Measurements from ENCODE around the gene RIMBP2.

Gene RIMBP2

DNA sequence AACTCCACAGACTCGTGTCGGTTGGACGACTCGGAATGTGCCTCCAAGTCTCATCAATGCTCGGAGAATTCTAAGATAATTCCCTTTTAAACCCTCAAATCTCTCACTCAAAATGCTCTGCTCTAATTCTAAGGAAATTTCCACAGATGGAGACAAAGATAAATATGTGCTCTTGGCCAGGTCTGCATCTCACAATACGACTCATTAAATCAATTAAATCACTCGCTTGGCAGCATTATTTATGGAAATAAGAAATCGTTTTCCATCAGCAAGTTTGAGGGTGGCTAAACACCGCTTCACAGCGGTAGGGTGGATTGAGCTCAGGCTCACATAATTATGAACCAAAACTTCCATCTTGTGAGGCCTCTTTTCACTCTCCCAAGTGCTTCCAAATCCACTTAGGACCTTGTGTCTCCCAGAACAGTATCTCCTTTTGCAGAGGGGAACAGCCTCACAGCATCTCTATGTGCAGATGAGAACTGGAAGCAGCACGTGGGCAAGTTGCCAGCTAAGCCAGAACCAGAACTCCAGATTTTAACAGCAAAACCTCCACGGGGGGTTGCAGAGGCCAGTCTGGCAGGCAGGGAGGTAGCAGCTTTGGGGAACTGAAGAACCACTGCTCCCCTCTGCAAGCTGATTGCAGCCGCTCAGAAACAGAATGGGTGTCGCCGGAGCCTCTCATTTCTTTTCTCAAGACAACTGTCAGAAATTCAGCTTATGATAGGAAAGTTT, 43.8 kb downstream of the RIMBP2 start:
- TF ChIP-seq TAF1 (IDR thresholded peaks at IDR 0.05; ENCODE audit: borderline replicate concordance, low read depth, low read length) (no peak), POLR2A (IDR thresholded peaks at IDR 0.05; ENCODE audit: low read depth, low read length) (no peak), POLR2AphosphoS5 (IDR thresholded peaks at IDR 0.05; ENCODE audit: low read depth, low read length) (no peak)
- no peak for DNase-seq (ENCODE audit: insufficient read length)
- no peak for FAIRE-seq

DNA sequence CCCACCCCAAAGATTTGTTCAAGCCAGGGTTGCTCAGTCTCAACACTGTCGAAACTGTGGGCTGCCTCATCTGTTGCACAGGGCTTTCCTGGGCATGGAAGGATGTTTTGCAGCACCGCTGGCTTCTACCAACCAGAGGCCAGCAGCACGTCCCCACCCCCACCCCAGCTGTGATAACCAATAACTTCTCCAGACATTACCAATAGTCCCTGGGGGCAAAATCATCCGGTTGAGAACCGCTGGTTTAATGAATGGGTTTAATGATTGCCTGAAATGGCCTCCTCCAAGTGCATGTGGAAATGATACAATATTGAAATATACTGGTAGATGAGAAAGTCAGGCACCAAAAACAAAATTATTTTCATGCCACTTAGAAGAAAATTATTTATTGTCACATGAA, 44.5 kb downstream of the RIMBP2 start:
- no peak for TF ChIP-seq TAF1 (IDR thresholded peaks at IDR 0.05; ENCODE audit: borderline replicate concordance, low read depth, low read length)
- no peak for TF ChIP-seq POLR2AphosphoS5 (IDR thresholded peaks at IDR 0.05; ENCODE audit: low read depth, low read length)
- no peak for TF ChIP-seq POLR2A (IDR thresholded peaks at IDR 0.05; ENCODE audit: low read depth, low read length)
- DNase-seq (ENCODE audit: insufficient read length) (no peak), FAIRE-seq (no peak)

GRCh38 chr12:130669797-130670196, 46.3 kb downstream of the RIMBP2 start:
- no peak for TF ChIP-seq POLR2AphosphoS5 (IDR thresholded peaks at IDR 0.05; ENCODE audit: low read depth, low read length)
- TF ChIP-seq POLR2A (IDR thresholded peaks at IDR 0.05; ENCODE audit: low read depth, low read length): no peak
- no peak for TF ChIP-seq TAF1 (IDR thresholded peaks at IDR 0.05; ENCODE audit: borderline replicate concordance, low read depth, low read length)
- no peak for FAIRE-seq
- DNase-seq (ENCODE audit: insufficient read length): no peak

DNA sequence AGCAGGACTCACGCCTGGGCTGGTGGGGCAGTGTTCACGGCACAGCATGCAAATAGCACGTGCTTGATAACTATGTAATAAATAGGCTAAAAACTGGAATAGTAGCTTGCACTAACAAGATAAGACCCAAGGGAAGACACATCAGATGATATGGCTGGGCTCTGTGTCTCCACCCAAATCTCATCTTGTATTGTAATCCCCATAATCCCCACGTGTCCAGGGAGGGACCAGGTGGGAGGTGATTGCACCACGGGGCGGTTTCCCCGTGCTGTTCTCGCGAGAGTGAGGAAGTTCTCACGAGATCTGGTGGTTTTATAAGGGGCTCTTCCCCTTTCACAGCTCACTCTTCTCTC, 46.9 kb downstream of the RIMBP2 start:
- FAIRE-seq (no peak), DNase-seq (ENCODE audit: insufficient read length) (no peak)
- TF ChIP-seq POLR2A (IDR thresholded peaks at IDR 0.05; ENCODE audit: low read depth, low read length) (no peak), TAF1 (IDR thresholded peaks at IDR 0.05; ENCODE audit: borderline replicate concordance, low read depth, low read length) (no peak), POLR2AphosphoS5 (IDR thresholded peaks at IDR 0.05; ENCODE audit: low read depth, low read length) (no peak)

DNA sequence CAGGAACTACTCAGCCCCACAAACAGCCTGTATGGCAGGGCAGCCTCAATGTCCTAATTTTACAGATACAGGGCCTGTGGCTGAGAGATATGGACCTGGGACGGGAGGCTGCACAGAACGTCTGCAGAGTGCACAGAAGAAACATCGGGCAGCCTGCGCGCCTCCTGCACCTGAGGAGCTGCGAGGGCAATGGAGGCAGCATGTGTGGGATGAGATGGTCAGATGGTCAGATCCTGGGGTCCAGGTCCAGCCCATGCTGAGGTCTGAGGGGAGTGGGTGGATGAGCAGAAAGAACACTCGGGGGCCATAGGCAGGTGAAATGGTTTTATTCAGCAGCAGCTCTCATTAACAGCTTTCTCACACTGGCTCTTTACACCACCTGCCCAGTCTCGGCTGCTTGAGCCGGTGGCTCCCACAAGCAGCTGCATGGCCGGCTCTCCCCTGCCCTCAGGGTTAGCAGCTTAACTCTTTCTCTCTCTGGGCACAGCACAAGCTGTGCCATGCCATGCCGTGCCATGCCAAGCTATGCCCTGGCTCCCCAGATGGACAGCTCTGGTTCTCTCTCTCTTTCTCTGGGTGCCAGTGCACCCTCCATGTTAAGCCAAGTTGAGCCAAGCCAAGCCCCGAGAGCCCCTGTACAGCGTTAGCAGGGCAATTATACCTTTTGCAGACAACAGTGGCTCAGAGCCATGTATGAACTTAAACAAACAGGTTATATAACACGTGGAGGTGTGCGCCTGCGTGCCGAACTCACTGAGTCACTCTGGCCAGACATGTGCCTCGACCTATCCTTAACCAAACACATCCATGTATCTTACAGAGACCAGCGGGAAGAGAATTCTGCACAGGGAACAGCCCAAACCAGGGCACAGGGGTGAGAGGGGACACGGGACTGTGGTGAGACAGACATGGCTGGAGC, 47.6 kb downstream of the RIMBP2 start:
- no peak for TF ChIP-seq POLR2A (IDR thresholded peaks at IDR 0.05; ENCODE audit: low read depth, low read length)
- TF ChIP-seq POLR2AphosphoS5 (IDR thresholded peaks at IDR 0.05; ENCODE audit: low read depth, low read length): no peak
- TF ChIP-seq TAF1 (IDR thresholded peaks at IDR 0.05; ENCODE audit: borderline replicate concordance, low read depth, low read length): no peak
- FAIRE-seq (no peak), DNase-seq (ENCODE audit: insufficient read length) (no peak)

DNA sequence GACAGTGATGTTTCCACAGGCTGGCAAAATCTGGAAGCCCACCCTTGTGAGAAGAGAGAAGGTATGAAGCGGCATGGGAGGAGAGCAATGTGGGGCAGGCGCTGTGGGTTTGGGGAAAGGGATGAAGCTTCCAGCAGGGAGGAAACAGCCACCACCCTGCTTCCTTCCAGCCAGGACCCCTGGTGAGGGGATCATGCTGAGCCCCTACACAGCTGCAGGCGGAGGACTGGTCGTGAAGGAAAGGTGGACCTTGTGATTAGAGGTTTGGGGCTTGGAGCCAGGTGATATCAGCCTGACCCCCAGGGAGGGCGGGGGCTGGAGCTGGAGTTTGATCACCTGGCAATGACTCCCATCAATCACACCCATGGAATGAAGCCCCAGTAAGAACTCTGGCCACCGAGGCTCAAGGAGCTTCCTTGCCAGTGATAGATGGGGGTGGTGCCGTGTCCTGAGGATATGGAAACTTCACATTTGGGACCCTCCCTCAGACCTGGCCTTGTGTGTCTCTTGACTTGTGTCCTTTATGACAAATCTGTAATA, 48.6 kb downstream of the RIMBP2 start:
- TF ChIP-seq POLR2A (IDR thresholded peaks at IDR 0.05; ENCODE audit: low read depth, low read length): no peak
- no peak for TF ChIP-seq TAF1 (IDR thresholded peaks at IDR 0.05; ENCODE audit: borderline replicate concordance, low read depth, low read length)
- no peak for TF ChIP-seq POLR2AphosphoS5 (IDR thresholded peaks at IDR 0.05; ENCODE audit: low read depth, low read length)
- FAIRE-seq (no peak), DNase-seq (ENCODE audit: insufficient read length) (no peak)

DNA sequence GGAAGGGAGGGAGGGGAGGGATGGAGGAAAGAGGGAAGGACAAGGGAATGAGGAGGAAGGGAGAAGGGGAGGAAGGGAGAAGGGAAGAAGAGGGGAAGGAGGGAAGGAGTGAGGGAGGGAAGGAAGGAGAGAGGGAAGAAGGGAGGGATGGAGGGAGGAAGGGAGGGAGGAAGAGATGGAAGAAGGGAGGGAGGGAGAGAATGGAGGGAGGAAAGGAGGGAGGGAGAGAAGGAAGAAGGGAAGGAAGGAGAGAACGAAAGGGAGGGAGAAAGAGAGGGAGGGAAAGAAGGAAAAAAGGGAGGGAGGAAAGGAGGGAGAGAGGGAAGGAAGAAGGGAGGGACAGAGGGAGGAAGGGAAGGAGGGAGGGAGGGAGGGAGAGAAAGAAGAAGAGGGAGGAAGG, 49.5 kb downstream of the RIMBP2 start:
- TF ChIP-seq TAF1 (IDR thresholded peaks at IDR 0.05; ENCODE audit: borderline replicate concordance, low read depth, low read length): no peak
- TF ChIP-seq POLR2AphosphoS5 (IDR thresholded peaks at IDR 0.05; ENCODE audit: low read depth, low read length): no peak
- no peak for TF ChIP-seq POLR2A (IDR thresholded peaks at IDR 0.05; ENCODE audit: low read depth, low read length)
- no peak for DNase-seq (ENCODE audit: insufficient read length)
- no peak for FAIRE-seq

DNA sequence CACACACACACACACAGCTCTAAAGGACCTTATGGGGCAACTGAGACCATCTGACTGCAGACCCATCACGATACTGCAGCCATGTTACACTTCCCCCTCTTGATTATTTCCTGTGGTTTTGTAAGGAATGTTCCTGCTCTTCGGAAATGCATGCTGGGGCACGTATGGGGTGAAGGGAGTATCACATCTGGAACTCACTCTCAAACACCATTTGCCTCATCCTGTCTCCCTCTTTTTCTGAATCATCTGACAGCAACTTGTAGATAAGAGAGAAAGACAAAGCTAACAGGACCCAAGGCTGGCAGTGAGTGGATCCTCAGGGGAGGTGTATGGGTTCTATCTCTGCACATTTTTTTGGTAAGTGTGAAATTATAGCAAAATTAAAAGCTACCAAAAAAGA, 50.3 kb downstream of the RIMBP2 start:
- TF ChIP-seq TAF1 (IDR thresholded peaks at IDR 0.05; ENCODE audit: borderline replicate concordance, low read depth, low read length) (no peak), POLR2AphosphoS5 (IDR thresholded peaks at IDR 0.05; ENCODE audit: low read depth, low read length) (no peak), POLR2A (IDR thresholded peaks at IDR 0.05; ENCODE audit: low read depth, low read length) (no peak)
- FAIRE-seq (no peak), DNase-seq (ENCODE audit: insufficient read length) (no peak)

- TF ChIP-seq POLR2AphosphoS5 (IDR thresholded peaks at IDR 0.05; ENCODE audit: low read depth, low read length) (no peak), TAF1 (IDR thresholded peaks at IDR 0.05; ENCODE audit: borderline replicate concordance, low read depth, low read length) (no peak), POLR2A (IDR thresholded peaks at IDR 0.05; ENCODE audit: low read depth, low read length) (no peak)
- no peak for DNase-seq (ENCODE audit: insufficient read length)
- no peak for FAIRE-seq
Measured at GRCh38 chr12:130664772-130665171, 51.3 kb downstream of the RIMBP2 start.

GRCh38 chr12:130664252-130664651, 51.8 kb downstream of the RIMBP2 start:
- no peak for FAIRE-seq
- TF ChIP-seq POLR2AphosphoS5 (IDR thresholded peaks at IDR 0.05; ENCODE audit: low read depth, low read length) (no peak), POLR2A (IDR thresholded peaks at IDR 0.05; ENCODE audit: low read depth, low read length) (no peak), TAF1 (IDR thresholded peaks at IDR 0.05; ENCODE audit: borderline replicate concordance, low read depth, low read length) (no peak)
- no peak for DNase-seq (ENCODE audit: insufficient read length)

DNA sequence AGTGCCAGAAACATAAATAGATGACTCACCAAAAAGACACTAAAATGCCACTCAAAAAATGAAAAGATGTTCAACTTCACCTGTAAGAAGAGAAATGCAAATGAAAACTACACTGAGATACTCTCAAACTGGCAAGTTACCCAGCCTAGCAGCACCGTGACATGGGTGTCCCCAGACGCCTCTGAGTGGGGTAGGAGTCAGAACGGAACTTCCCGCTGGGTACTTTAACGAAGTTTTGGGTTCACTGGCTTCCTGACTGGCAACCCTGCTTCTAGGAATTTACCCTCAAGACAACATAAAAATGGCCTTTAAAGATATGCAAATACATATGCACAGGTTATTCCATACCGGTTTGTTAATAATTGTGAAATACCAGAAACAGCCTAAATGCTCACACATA, 52.6 kb downstream of the RIMBP2 start:
- TF ChIP-seq TAF1 (IDR thresholded peaks at IDR 0.05; ENCODE audit: borderline replicate concordance, low read depth, low read length) (no peak), POLR2AphosphoS5 (IDR thresholded peaks at IDR 0.05; ENCODE audit: low read depth, low read length) (no peak), POLR2A (IDR thresholded peaks at IDR 0.05; ENCODE audit: low read depth, low read length) (no peak)
- FAIRE-seq (no peak), DNase-seq (ENCODE audit: insufficient read length) (no peak)

Data from GM12892 (cell line).